ENCODE data around the gene INTS2.
"Not testable (repeated sequence)": the region's sequence is repeated elsewhere in the genome, so short reads cannot be mapped to it uniquely, and the experiment has no call there.

Gene INTS2

GRCh38 chr17:61825448-61826137 is 102.2 kb downstream of the INTS2 start:
- no peak overlapping the region for H3K27ac ChIP-seq
- DNase-seq (ENCODE audit: low read depth, low spot score) = no peak

DNA sequence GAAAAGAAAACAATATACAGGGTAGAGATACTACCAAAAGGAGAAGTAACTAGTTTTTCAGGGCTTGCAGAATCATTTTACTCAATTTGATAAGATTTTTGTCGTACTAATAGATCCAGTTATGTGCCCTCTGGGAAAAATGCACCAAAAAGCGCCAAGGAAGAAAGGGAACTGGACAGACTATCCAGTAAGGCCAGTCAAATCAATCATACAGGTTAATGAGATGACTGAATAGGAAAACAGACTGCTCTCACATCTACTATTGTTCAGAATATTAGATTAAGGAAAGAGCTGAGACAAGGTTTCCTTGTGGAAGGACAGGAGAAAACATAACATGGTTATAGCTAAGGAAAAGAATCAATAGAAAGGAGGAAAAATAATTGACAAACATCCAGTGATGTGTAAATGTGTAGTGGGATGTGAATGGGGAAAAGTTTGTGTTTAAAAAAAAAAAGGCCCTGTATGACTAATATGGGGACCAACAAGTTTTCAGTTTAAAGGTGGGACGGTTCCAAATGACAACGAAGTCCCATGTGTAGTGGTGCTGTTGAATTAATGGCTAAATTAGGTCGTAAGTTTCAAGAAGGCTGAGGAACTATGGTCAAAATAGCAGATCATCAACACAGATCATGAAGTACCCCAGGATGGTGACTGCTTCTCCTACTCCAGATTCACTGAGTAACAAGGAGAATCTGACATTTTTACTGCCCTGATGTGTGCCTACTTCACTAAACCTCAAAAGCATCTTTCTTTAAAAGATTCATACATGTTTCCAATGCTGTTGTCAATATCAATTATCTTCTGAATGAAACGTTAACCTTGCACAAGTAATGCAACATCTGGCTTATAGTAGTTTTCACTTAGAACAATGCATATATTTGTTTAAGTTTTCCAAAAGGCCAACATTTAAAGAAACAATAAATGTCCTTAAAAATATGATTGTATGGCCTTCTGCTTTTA is 105.2 kb downstream of the INTS2 start:
- no peak for DNase-seq (ENCODE audit: low read depth, low spot score)
- no peak overlapping the region for H3K27ac ChIP-seq

DNA sequence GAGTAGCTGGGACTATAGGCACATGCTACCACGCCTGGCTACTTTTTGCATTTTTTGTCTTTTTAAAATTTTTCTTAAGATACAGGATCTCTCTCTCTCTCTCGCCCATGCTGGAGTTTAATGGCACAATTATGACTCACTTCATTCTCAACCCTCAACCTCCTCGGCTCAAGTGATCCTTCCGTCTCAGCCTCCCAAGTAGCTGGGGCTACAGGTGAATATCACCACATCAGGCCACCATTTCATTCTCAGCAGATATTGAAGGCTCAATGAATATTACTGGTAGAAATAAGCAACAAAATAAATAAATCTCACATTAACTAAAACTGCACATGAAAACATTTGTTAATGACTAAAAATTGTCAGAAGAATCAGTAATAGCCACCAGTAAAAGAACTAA is 106.1 kb downstream of the INTS2 start:
- no peak overlapping the region for H3K27ac ChIP-seq
- no peak for DNase-seq (ENCODE audit: low read depth, low spot score)

- not testable (repeated sequence) for H3K27ac ChIP-seq; DNase-seq (ENCODE audit: low read depth, low spot score)
These were observed 108.5 kb downstream of the INTS2 start for GRCh38 chr17:61819265-61819664.

- H3K27ac ChIP-seq = no peak overlapping the region
- no peak for DNase-seq (ENCODE audit: low read depth, low spot score)
These were observed 109.6 kb downstream of the INTS2 start for GRCh38 chr17:61818225-61818624.

DNA sequence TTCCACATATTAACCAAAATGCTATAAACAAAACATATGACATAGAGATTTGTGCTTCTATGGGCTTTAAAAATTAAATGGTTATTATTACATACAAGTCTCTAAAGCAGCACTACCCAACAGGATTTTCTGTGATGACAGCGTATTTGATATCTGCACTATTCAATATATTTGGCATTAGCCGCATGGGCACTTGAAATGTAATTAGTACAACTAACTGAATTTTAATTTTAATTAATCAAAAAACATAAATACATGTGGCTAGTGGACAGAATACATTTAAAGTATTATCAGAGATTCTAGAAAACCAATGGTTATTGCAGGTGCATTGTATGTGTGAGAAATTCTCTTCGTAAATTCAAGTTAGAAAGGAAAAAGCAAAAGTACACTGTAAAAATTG is 110.3 kb downstream of the INTS2 start:
- no peak for DNase-seq (ENCODE audit: low read depth, low spot score)
- no peak overlapping the region for H3K27ac ChIP-seq

DNA sequence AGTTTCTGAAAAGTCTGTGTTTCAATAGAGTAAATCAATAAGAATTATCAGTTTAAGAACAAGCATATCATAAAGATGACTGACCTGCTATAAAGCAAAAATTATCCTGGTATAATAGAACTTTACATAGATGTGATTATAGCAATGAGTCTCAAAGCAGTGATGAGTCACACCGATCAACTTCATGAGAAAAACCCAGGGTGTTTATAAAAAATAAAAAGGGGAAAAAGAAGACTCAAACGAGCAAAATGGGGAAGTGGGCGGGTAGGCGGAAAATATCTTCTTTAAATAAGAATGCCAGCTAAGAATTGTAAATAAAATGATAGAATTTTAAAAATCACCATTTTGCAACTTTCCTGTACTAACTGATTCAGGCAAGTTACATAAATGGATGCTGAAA is 111.2 kb downstream of the INTS2 start:
- H3K27ac ChIP-seq = no peak overlapping the region
- no peak for DNase-seq (ENCODE audit: low read depth, low spot score)

GRCh38 chr17:61815863-61816503 is 111.8 kb downstream of the INTS2 start:
- no peak for DNase-seq (ENCODE audit: low read depth, low spot score)

More at GRCh38 chr17:61815863-61816503, 111.8 kb downstream of the INTS2 start:
- no peak overlapping the region for H3K27ac ChIP-seq
